ENCODE results near the gene OR4D11.
"Not testable (repeated sequence)": the region's sequence is repeated elsewhere in the genome, so short reads cannot be mapped to it uniquely, and the experiment has no call there.

The OR4D11 gene

GRCh38 chr11:59503276-59503675 is at the start of gene OR4D11:
Gene OR4D11, plus strand, starts transcription at chr11:59503576. Its CDS starts 0 bp downstream, at chr11:59503576.
- DNase-seq (ENCODE audit: low read depth in 2 of 2): no peak

GRCh38 chr11:59456661-59457060 is 46.7 kb upstream of the OR4D11 start, which contains the start of gene OR4D6:
Gene OR4D6, plus strand, starts transcription at chr11:59456961. Its CDS starts 0 bp downstream, at chr11:59456961.
- no peak for DNase-seq (ENCODE audit: low read depth in 2 of 2)

GRCh38 chr11:59459916-59460315 is 43.5 kb upstream of the OR4D11 start:
- no peak for DNase-seq (ENCODE audit: low read depth in 2 of 2)

GRCh38 chr11:59463190-59463641 is 40.2 kb upstream of the OR4D11 start:
- no peak for DNase-seq (ENCODE audit: low read depth in 2 of 2)

GRCh38 chr11:59473015-59473414 is 30.4 kb upstream of the OR4D11 start, which contains the start of gene OR4D10:
Gene OR4D10, plus strand, starts transcription at chr11:59473315. Its CDS starts 4,115 bp downstream, at chr11:59477430.
- no peak for DNase-seq (ENCODE audit: low read depth in 2 of 2)

GRCh38 chr11:59475176-59475575 is 28.2 kb upstream of the OR4D11 start:
- DNase-seq (ENCODE audit: low read depth in 2 of 2): no peak

- no peak for DNase-seq (ENCODE audit: low read depth in 2 of 2)
Observed at GRCh38 chr11:59479906-59480305, 23.5 kb upstream of the OR4D11 start.

- no peak for DNase-seq (ENCODE audit: low read depth in 2 of 2)
Observed at GRCh38 chr11:59480359-59480758, 23.0 kb upstream of the OR4D11 start.

GRCh38 chr11:59501931-59502330 is 1.4 kb upstream of the OR4D11 start:
- DNase-seq (ENCODE audit: low read depth in 2 of 2): no peak

GRCh38 chr11:59510941-59511589 is 7.7 kb downstream of the OR4D11 start, which contains the start of gene OR4D9:
Gene OR4D9, plus strand, starts transcription at chr11:59511539. Its CDS starts 3,374 bp downstream, at chr11:59514913.
- no peak for DNase-seq (ENCODE audit: low read depth in 2 of 2)

- no peak for DNase-seq (ENCODE audit: low read depth in 2 of 2)
Observed at GRCh38 chr11:59511675-59512074, 8.3 kb downstream of the OR4D11 start.

GRCh38 chr11:59520139-59520538 is 16.8 kb downstream of the OR4D11 start:
- not testable (repeated sequence) for DNase-seq (ENCODE audit: low read depth in 2 of 2)

GRCh38 chr11:59520741-59521140 is 17.4 kb downstream of the OR4D11 start:
- no peak for DNase-seq (ENCODE audit: low read depth in 2 of 2)

GRCh38 chr11:59523541-59523940 is 20.2 kb downstream of the OR4D11 start:
- DNase-seq (ENCODE audit: low read depth in 2 of 2): no peak

- no peak for DNase-seq (ENCODE audit: low read depth in 2 of 2)
Observed at GRCh38 chr11:59528711-59529110, 25.3 kb downstream of the OR4D11 start.

- no peak for DNase-seq (ENCODE audit: low read depth in 2 of 2)
Observed at GRCh38 chr11:59532620-59533019, 29.2 kb downstream of the OR4D11 start.

- no peak for DNase-seq (ENCODE audit: low read depth in 2 of 2)
Observed at GRCh38 chr11:59534676-59535075, 31.3 kb downstream of the OR4D11 start.

- DNase-seq (ENCODE audit: low read depth in 2 of 2): no peak
Observed at GRCh38 chr11:59542142-59542810, 38.9 kb downstream of the OR4D11 start.

- not testable (repeated sequence) for DNase-seq (ENCODE audit: low read depth in 2 of 2)
Observed at GRCh38 chr11:59543713-59544112, 40.3 kb downstream of the OR4D11 start.

GRCh38 chr11:59544869-59545178 is 41.4 kb downstream of the OR4D11 start:
- DNase-seq (ENCODE audit: low read depth in 2 of 2): no peak

GRCh38 chr11:59545179-59546020 is 42.0 kb downstream of the OR4D11 start:
- DNase-seq (ENCODE audit: low read depth in 2 of 2): no peak

- not testable (repeated sequence) for DNase-seq (ENCODE audit: low read depth in 2 of 2)
Observed at GRCh38 chr11:59547605-59548308, 44.4 kb downstream of the OR4D11 start.
